HepG2 (cell line): Measurements from ENCODE around the gene KLHDC4. TPM values are rescaled to one million over a fixed set of nuclear protein-coding genes. Genes with fewer than 3 reads are reported as not detected.

Experiments
- CSRNP1 ChIP-seq: sonication (generic); formaldehyde crosslinking; IDR thresholded peaks from 2 replicates; pipeline ENCODE4 v1.8.1; 2023; ENCODE audit warnings: mild to moderate bottlenecking, missing genetic modification reagents
- DRAP1 ChIP-seq: IDR thresholded peaks from 2 replicates; pipeline ENCODE4 v1.6.1; 2016; ENCODE audit warnings: missing genetic modification reagents, missing compliant biosample characterization
- KDM5A ChIP-seq: fragments of 200-600 bp; sonication (generic); IDR thresholded peaks from 2 replicates; pipeline ENCODE4 v1.7.0; 2018; ENCODE audit warnings: antibody characterized with exemption, mild to moderate bottlenecking, low read length, borderline replicate concordance
- RBAK ChIP-seq: sonication (generic); formaldehyde crosslinking; IDR thresholded peaks from 2 replicates; pipeline ENCODE4 v1.5.1; 2020; ENCODE audit warnings: mild to moderate bottlenecking, missing genetic modification reagents
- SNRNP70 ChIP-seq: fragments of 200-400 bp; formaldehyde crosslinking; IDR thresholded peaks from 2 replicates; pipeline ENCODE4 v1.6.1; 2017; ENCODE audit warnings: mild to moderate bottlenecking, low read depth, low read length, moderate library complexity
- SRSF4 ChIP-seq: fragments of 200-400 bp; formaldehyde crosslinking; IDR thresholded peaks from one replicate; pipeline ENCODE4 v1.6.1; 2018; ENCODE audit warnings: mild to moderate bottlenecking, low read depth, low read length, moderate library complexity; ENCODE audit not compliant: poor library complexity, severe bottlenecking
- SRY ChIP-seq: sonication (generic); formaldehyde crosslinking; IDR thresholded peaks from 2 replicates; pipeline ENCODE4 v1.8.0; 2022; ENCODE audit warnings: mild to moderate bottlenecking, missing genetic modification reagents
- ZBTB20 ChIP-seq: sonication (generic); formaldehyde crosslinking; IDR thresholded peaks from 2 replicates; pipeline ENCODE4 v1.8.1; 2023; ENCODE audit warnings: missing genetic modification reagents, low read depth, mild to moderate bottlenecking, borderline replicate concordance
- ZBTB33 ChIP-seq: sonication (generic); formaldehyde crosslinking; IDR thresholded peaks from 2 replicates; pipeline ENCODE4 v1.4.0; 2020; ENCODE audit warnings: missing genetic modification reagents
- polyA plus RNA-seq, 8 experiments: library from polyadenylated mRNA; depleted of rRNA in 3 of 8; stranded (reverse) in 7 of 8; unstranded in 1 of 8; fragments of >200 nt; fragmentation: Illumina TruSeq in 4 of 8; extraction: Trizol in 4 of 8; gene quantifications; 2 replicates each; pipeline versions ENCODE4 v1.2.1 to v1.2.3, GENCODE V29; 2011 to 2016; ENCODE audit warnings: low read depth in 4 of 8, missing spikeins in 1 of 8, mixed read lengths in 1 of 8; ENCODE audit not compliant: insufficient read depth in 1 of 8
- total RNA-seq, 5 experiments: library from RNA; depleted of rRNA; stranded (reverse); fragments of >200 nt; fragmentation: Illumina TruSeq; extraction: Trizol; gene quantifications; 2 replicates each; pipeline ENCODE4 v1.2.3, GENCODE V29; 2016; ENCODE audit warnings: low read depth in 1 of 5
- TF ChIP-seq, protein P1 (sequence below): sonication (generic); formaldehyde crosslinking; IDR thresholded peaks from 2 replicates; pipeline ENCODE4 v1.4.0; 2020; ENCODE audit warnings: missing genetic modification reagents, mild to moderate bottlenecking, borderline replicate concordance
- TF ChIP-seq, protein P2 (sequence below): sonication (generic); formaldehyde crosslinking; IDR thresholded peaks from 2 replicates; pipeline ENCODE4; 2020; ENCODE audit warnings: missing genetic modification reagents, mild to moderate bottlenecking, borderline replicate concordance
- TF ChIP-seq, protein P3 (sequence below): sonication (generic); formaldehyde crosslinking; IDR thresholded peaks from 2 replicates; pipeline ENCODE4 v1.5.0; 2020; ENCODE audit warnings: mild to moderate bottlenecking, missing genetic modification reagents

The KLHDC4 gene
- total and polyA plus RNA-seq, 2 of the 13 experiments (the other 11 are each of a cell fraction or from before 2014, with no cell fraction given): 18.7 to 31.8 TPM

- TF ChIP-seq, protein P1, sequence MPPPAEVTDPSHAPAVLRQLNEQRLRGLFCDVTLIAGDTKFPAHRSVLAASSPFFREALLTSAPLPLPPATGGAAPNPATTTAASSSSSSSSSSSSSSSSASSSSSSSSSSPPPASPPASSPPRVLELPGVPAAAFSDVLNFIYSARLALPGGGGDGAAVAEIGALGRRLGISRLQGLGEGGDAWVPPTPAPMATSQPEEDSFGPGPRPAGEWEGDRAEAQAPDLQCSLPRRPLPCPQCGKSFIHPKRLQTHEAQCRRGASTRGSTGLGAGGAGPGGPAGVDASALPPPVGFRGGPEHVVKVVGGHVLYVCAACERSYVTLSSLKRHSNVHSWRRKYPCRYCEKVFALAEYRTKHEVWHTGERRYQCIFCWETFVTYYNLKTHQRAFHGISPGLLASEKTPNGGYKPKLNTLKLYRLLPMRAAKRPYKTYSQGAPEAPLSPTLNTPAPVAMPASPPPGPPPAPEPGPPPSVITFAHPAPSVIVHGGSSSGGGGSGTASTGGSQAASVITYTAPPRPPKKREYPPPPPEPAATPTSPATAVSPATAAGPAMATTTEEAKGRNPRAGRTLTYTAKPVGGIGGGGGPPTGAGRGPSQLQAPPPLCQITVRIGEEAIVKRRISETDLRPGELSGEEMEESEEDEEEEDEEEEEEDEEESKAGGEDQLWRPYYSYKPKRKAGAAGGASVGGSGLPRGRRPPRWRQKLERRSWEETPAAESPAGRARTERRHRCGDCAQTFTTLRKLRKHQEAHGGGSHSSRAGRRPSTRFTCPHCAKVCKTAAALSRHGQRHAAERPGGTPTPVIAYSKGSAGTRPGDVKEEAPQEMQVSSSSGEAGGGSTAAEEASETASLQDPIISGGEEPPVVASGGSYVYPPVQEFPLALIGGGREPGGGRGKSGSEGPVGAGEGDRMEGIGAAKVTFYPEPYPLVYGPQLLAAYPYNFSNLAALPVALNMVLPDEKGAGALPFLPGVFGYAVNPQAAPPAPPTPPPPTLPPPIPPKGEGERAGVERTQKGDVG (CRISPR knock-in tag): no peak
- TF ChIP-seq CSRNP1 (CRISPR knock-in tag): no peak
- TF ChIP-seq RBAK (CRISPR knock-in tag): no peak
- no peak for TF ChIP-seq ZBTB20
- no peak for TF ChIP-seq SNRNP70
- TF ChIP-seq, protein P2, sequence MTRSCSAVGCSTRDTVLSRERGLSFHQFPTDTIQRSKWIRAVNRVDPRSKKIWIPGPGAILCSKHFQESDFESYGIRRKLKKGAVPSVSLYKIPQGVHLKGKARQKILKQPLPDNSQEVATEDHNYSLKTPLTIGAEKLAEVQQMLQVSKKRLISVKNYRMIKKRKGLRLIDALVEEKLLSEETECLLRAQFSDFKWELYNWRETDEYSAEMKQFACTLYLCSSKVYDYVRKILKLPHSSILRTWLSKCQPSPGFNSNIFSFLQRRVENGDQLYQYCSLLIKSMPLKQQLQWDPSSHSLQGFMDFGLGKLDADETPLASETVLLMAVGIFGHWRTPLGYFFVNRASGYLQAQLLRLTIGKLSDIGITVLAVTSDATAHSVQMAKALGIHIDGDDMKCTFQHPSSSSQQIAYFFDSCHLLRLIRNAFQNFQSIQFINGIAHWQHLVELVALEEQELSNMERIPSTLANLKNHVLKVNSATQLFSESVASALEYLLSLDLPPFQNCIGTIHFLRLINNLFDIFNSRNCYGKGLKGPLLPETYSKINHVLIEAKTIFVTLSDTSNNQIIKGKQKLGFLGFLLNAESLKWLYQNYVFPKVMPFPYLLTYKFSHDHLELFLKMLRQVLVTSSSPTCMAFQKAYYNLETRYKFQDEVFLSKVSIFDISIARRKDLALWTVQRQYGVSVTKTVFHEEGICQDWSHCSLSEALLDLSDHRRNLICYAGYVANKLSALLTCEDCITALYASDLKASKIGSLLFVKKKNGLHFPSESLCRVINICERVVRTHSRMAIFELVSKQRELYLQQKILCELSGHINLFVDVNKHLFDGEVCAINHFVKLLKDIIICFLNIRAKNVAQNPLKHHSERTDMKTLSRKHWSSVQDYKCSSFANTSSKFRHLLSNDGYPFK: no peak
- TF ChIP-seq, protein P3, sequence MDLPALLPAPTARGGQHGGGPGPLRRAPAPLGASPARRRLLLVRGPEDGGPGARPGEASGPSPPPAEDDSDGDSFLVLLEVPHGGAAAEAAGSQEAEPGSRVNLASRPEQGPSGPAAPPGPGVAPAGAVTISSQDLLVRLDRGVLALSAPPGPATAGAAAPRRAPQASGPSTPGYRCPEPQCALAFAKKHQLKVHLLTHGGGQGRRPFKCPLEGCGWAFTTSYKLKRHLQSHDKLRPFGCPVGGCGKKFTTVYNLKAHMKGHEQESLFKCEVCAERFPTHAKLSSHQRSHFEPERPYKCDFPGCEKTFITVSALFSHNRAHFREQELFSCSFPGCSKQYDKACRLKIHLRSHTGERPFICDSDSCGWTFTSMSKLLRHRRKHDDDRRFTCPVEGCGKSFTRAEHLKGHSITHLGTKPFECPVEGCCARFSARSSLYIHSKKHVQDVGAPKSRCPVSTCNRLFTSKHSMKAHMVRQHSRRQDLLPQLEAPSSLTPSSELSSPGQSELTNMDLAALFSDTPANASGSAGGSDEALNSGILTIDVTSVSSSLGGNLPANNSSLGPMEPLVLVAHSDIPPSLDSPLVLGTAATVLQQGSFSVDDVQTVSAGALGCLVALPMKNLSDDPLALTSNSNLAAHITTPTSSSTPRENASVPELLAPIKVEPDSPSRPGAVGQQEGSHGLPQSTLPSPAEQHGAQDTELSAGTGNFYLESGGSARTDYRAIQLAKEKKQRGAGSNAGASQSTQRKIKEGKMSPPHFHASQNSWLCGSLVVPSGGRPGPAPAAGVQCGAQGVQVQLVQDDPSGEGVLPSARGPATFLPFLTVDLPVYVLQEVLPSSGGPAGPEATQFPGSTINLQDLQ: no peak
- no peak for TF ChIP-seq KDM5A
- TF ChIP-seq ZBTB33 (CRISPR knock-in tag): no peak
- no peak for TF ChIP-seq SRSF4
- TF ChIP-seq DRAP1 (CRISPR knock-in tag): no peak
- TF ChIP-seq SRY (CRISPR knock-in tag): no peak
These were observed 71.2 kb downstream of the KLHDC4 start (continued) for GRCh38 chr16:87694441-87695125.
